Activated CD8-positive, alpha-beta T cell treated with anti-CD3 and anti-CD28 coated beads for 36 hours (primary cell): Measurements from ENCODE around the gene SCFD2. TPM values are rescaled to one million over a fixed set of nuclear protein-coding genes. Genes with fewer than 3 reads are reported as not detected.
"Not testable (repeated sequence)": the region's sequence is repeated elsewhere in the genome, so short reads cannot be mapped to it uniquely, and the experiment has no call there.

Experiments used
- ATAC-seq: fragments of 200-7000 bp; cut with Tn5 transposase; one replicate; pipeline ENCODE4 v1.10.0; 2021; ENCODE audit warnings: mild to moderate bottlenecking, moderate library complexity
- CTCF ChIA-PET: fragments of 350-600 bp; sonication (Branson Sonifier 250); formaldehyde crosslinking; loops from one replicate; lab custom pipeline; 2021; ENCODE audit warnings: antibody characterized with exemption; lab: Charles Lee
- POLR2A ChIA-PET: fragments of 350-600 bp; sonication (Branson Sonifier 250); formaldehyde crosslinking; loops from one replicate; lab custom pipeline; 2021; ENCODE audit warnings: antibody characterized with exemption; lab: Charles Lee
- DNase-seq: peaks from one replicate; pipeline ENCODE4 v3.0.0-alpha.2; 2020
- H3K27ac Mint-ChIP-seq: one replicate; pipeline ENCODE4 v1.8.0; 2021; ENCODE audit warnings: mild to moderate bottlenecking, mixed read lengths
- H3K27me3 Mint-ChIP-seq: one replicate; pipeline ENCODE4 v1.8.0; 2021; ENCODE audit warnings: mixed read lengths
- H3K36me3 Mint-ChIP-seq: one replicate; pipeline ENCODE4 v1.8.0; 2021; ENCODE audit warnings: low read depth, mixed read lengths
- H3K4me1 Mint-ChIP-seq: one replicate; pipeline ENCODE4 v1.8.0; 2021; ENCODE audit warnings: low read depth, mixed read lengths
- H3K4me3 Mint-ChIP-seq: one replicate; pipeline ENCODE4 v1.8.0; 2021; ENCODE audit warnings: mild to moderate bottlenecking, moderate library complexity, mixed read lengths
- H3K9me3 Mint-ChIP-seq: one replicate; pipeline ENCODE4 v1.8.0; 2021; ENCODE audit warnings: mixed read lengths
- intact Hi-C: fragments of 100-400 bp; cut with micrococcal nuclease; formaldehyde crosslinking; loops from one replicate; pipeline ENCODE4 v1.10.0; 2022
- total RNA-seq, 2 experiments: library from RNA; stranded (reverse); gene quantifications; one replicate each; pipeline ENCODE4 v1.2.3, GENCODE V29; 2021
- TF ChIP-seq, protein P1 (sequence below): fragments of 200-600 bp; IDR thresholded peaks from one replicate; pipeline ENCODE4 v1.8.0; 2022; ENCODE audit warnings: antibody characterized with exemption, mild to moderate bottlenecking

The SCFD2 gene
- total RNA-seq, 2 experiments from 2014 or later, result 21.4 to 22.1 TPM

DNA sequence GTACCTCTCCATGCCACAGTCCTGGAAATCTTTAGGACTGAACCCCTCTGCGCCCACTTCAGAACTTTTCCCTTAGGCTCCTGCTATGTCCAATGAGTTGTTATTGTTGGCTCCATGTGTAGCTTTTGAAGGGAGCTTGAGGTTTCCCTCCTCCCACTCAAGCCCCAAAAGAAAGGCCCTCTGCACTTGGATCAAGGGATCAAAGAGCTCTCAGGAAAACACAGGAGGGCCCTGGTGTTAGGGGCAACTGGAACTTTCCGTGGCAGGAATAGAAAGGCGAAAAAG, 368.8 kb downstream of the SCFD2 start:
- Mint-ChIP-seq H3K27me3 (no peaks in the 10 kb centered on the region), H3K4me1 (peaks cover 6% of the 10 kb centered on the region), H3K4me3 (no peak overlapping the region), H3K9me3 (no peaks in the 10 kb centered on the region), H3K36me3 (peaks cover 3% of the 10 kb centered on the region), H3K27ac (no peak overlapping the region)
- intact Hi-C loops, result no loop called here
- POLR2A ChIA-PET, result no interaction called here
- TF ChIP-seq, protein P1, sequence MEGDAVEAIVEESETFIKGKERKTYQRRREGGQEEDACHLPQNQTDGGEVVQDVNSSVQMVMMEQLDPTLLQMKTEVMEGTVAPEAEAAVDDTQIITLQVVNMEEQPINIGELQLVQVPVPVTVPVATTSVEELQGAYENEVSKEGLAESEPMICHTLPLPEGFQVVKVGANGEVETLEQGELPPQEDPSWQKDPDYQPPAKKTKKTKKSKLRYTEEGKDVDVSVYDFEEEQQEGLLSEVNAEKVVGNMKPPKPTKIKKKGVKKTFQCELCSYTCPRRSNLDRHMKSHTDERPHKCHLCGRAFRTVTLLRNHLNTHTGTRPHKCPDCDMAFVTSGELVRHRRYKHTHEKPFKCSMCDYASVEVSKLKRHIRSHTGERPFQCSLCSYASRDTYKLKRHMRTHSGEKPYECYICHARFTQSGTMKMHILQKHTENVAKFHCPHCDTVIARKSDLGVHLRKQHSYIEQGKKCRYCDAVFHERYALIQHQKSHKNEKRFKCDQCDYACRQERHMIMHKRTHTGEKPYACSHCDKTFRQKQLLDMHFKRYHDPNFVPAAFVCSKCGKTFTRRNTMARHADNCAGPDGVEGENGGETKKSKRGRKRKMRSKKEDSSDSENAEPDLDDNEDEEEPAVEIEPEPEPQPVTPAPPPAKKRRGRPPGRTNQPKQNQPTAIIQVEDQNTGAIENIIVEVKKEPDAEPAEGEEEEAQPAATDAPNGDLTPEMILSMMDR, result no peak
- CTCF ChIA-PET, result no interaction called here
- ATAC-seq (no peak), DNase-seq (no peak)

DNA sequence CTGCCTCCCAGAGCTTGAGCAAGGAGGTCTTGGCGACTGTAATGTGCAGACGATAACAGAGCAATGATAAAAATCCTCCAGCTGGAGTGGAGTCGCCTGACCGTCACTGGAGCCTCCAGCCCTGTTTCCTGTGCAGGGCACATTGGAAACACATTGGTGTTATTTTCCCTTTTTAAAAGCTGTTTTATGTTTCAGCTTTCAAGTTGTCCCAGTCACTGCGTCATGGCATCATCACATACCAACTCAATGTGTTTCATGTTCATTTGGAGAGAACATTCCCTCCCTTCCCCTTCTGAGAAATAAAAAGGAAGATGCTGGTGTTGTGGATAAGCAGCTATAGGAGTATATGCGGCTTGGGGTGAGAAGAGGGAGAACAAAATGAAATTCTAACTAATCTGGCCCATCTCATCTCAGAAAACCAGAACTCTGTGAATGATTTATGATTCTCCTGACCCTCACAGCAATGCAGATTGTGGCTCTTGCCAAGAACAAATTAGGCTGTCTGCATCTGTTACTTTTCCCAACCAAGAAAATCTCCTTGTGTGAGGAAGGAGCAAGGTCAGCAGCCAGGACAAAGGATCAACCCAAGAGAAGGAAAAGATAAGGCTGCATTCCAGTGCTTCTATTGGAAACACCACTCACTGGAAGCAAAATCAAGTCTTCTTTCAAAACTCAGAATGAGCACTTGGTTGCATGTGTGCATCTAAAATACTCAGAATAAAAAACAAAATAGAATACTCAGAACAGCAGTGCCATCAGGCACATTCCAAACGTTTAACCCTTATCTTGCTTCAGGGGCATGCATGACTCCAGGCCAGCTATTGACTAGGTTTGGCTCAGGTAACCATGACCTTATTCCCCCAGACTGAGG, 369.4 kb downstream of the SCFD2 start:
- H3K9me3 Mint-ChIP-seq, result no peaks in the 10 kb centered on the region
- CTCF ChIA-PET, result interaction anchor here (1.1 kb wide), 1 partner anchor 12 kb away, joined by 6 read pairs; no protein-coding TSS in a partner anchor

DNA sequence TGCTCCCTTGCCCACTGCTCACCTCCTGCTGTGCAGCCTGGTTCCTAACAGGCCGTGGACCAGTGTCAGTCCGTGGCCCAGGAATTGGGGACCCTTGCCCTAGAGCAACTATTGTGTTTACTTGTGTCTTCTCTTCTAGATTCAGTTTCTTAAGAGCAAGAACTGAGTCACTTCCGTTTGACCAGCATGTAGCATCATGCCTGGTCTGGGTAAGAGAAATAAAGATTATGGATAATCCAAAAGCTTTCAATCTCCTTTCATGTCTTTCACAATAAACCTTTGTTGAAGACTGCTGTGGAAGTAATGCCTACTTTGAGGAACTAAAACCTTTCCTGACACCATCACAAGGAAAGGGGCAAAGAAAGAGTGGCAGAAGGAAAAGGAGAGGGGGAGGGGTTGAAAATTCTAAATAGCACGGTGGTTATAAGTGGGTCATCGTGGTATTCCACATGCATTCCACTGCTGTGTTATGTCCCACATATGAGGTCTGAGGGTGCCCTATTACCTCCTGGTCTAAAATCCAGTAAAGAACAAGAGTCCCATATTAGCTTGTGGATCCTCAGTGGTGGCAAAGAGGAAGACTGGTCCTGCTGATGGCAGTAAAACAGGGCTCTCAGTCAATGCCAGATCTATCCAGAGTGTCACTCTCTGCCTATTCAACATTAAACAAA, 370.4 kb downstream of the SCFD2 start:
- DNase-seq (no peak), ATAC-seq (no peak)
- ChIA-PET CTCF (interaction anchor here (1.1 kb wide), 1 partner anchor 11 kb away, joined by 6 read pairs; no protein-coding TSS in a partner anchor), POLR2A (no interaction called here)
- H3K9me3 Mint-ChIP-seq, result no peaks in the 10 kb centered on the region
- no peak overlapping the region for H3K4me3 Mint-ChIP-seq
- TF ChIP-seq, protein P1, result no peak
- peaks cover 6% of the 10 kb centered on the region for H3K4me1 Mint-ChIP-seq
- intact Hi-C loops, result no loop called here
- H3K27me3 Mint-ChIP-seq, result no peaks in the 10 kb centered on the region
- no peak overlapping the region for H3K27ac Mint-ChIP-seq
- peaks cover 9% of the 10 kb centered on the region for H3K36me3 Mint-ChIP-seq

More for the DNA sequence above, 369.4 kb downstream of the SCFD2 start:
- Mint-ChIP-seq H3K4me3 (no peak overlapping the region), H3K27me3 (no peaks in the 10 kb centered on the region), H3K36me3 (peaks cover 3% of the 10 kb centered on the region), H3K27ac (no peak overlapping the region), H3K4me1 (peaks cover 6% of the 10 kb centered on the region)
- POLR2A ChIA-PET, result no interaction called here
- DNase-seq, result no peak
- intact Hi-C loops, result no loop called here
- TF ChIP-seq, protein P1, result no peak
- no peak for ATAC-seq

DNA sequence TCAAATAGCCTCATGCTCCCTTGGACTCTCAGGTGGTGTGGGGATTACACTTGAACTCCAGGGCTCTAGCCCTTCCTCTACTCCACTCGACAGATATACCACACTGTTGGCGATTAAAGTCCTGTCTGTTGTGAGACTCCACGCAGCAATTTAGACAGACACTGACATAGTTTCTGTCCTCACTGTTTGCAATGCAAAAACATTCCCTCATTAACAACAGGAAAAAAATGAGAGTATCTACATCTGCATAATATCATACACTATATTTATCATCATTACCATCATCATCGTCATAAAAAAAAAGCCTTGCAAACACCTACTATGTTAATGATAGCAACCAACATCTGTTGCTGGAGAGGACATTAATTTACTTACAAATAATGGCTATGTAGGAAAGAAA, 371.3 kb downstream of the SCFD2 start:
- intact Hi-C loops, result no loop called here
- Mint-ChIP-seq H3K27ac (no peak overlapping the region), H3K4me3 (no peak overlapping the region), H3K9me3 (no peaks in the 10 kb centered on the region), H3K4me1 (peaks cover 6% of the 10 kb centered on the region), H3K27me3 (no peaks in the 10 kb centered on the region), H3K36me3 (peaks cover 9% of the 10 kb centered on the region)
- ATAC-seq (no peak), DNase-seq (no peak)
- ChIA-PET CTCF (no interaction called here), POLR2A (no interaction called here)
- TF ChIP-seq, protein P1, result no peak

DNA sequence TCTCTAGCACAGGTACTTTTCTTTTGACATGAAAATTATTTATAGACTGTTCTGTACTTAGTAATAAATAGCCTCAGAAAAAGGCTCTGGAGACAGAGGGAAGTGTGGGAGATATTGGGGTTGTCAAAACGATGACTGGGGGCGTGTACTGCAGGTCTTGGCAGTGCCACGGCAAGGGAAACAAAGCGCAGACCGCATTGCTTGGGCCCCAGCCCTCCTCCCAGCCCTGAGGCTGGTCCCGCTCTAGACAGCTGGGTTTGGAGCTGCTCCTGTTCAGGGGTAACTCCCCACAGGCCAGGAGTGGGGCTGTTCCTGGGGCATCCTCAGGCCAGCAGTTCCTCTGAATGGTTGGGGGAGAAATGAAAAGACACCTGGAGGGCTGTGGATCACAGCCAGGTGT, 372.1 kb downstream of the SCFD2 start:
- Mint-ChIP-seq H3K36me3 (peaks cover 9% of the 10 kb centered on the region), H3K4me1 (peaks cover 4% of the 10 kb centered on the region), H3K9me3 (no peaks in the 10 kb centered on the region), H3K27me3 (no peaks in the 10 kb centered on the region), H3K27ac (no peak overlapping the region), H3K4me3 (no peak overlapping the region)
- ATAC-seq, result no peak
- intact Hi-C loops, result no loop called here
- DNase-seq, result no peak
- ChIA-PET POLR2A (no interaction called here), CTCF (interaction anchor here (0.8 kb wide), 1 partner anchor 10 kb away, joined by 3 read pairs; no protein-coding TSS in a partner anchor)
- TF ChIP-seq, protein P1, result no peak

DNA sequence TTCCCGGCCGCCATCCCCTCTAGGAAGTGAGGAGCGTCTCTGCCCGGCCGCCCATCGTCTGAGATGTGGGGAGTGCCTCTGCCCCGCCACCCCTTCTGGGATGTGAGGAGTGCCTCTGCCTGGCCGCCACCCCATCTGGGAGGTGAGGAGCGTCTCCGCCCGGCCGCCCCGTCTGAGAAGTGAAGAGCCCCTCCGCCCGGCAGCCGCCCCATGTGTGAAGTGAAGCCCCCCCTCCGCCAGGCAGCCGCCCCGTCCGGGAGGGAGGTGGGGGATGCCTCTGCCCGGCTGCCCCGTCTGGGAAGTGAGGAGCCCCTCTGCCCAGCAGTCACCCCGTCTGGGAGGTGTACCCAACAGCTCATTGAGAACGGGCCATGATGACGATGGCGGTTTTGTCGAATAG, 373.3 kb downstream of the SCFD2 start:
- intact Hi-C loops, H3K4me3 Mint-ChIP-seq, H3K4me1 Mint-ChIP-seq, ATAC-seq, CTCF ChIA-PET, H3K36me3 Mint-ChIP-seq, DNase-seq, H3K27me3 Mint-ChIP-seq, H3K9me3 Mint-ChIP-seq, POLR2A ChIA-PET, H3K27ac Mint-ChIP-seq: not testable (repeated sequence)
